ENCODE data around the gene TPRG1L. TPM values are rescaled to one million over a fixed set of nuclear protein-coding genes. Genes with fewer than 3 reads are reported as not detected.

The TPRG1L gene
- total RNA-seq, 1 donor from 2014 or later = 40.8 TPM

- DNase-seq (ENCODE audit: low read depth) = no peak
- Histone ChIP-seq H3K4me3 (ENCODE audit: low read depth, low read length) (no peak overlapping the region), H3K36me3 (ENCODE audit: control insufficient read depth, insufficient read depth, low read length) (no peaks in the 10 kb centered on the region), H3K27me3 (ENCODE audit: control insufficient read depth, insufficient read depth, low read length) (peaks cover 11% of the 10 kb centered on the region)
- no peak for TF ChIP-seq CTCF (IDR thresholded peaks at IDR 0.05; ENCODE audit: insufficient read depth, low read length, poor library complexity, severe bottlenecking)
Observed at GRCh38 chr1:3601743-3602142, 23.1 kb upstream of the TPRG1L start.

- no peak overlapping the region for H3K4me3 ChIP-seq (ENCODE audit: low read depth, low read length)
- peaks cover 11% of the 10 kb centered on the region for H3K27me3 ChIP-seq (ENCODE audit: control insufficient read depth, insufficient read depth, low read length)
- no peak for DNase-seq (ENCODE audit: low read depth)
- H3K36me3 ChIP-seq (ENCODE audit: control insufficient read depth, insufficient read depth, low read length) = no peaks in the 10 kb centered on the region
- TF ChIP-seq CTCF (IDR thresholded peaks at IDR 0.05; ENCODE audit: insufficient read depth, low read length, poor library complexity, severe bottlenecking) = no peak
Observed at GRCh38 chr1:3602375-3602774, 22.4 kb upstream of the TPRG1L start.

- peaks cover 8% of the 10 kb centered on the region for H3K27me3 ChIP-seq (ENCODE audit: control insufficient read depth, insufficient read depth, low read length)
- no peak for TF ChIP-seq CTCF (IDR thresholded peaks at IDR 0.05; ENCODE audit: insufficient read depth, low read length, poor library complexity, severe bottlenecking)
- H3K36me3 ChIP-seq (ENCODE audit: control insufficient read depth, insufficient read depth, low read length) = no peaks in the 10 kb centered on the region
- DNase-seq (ENCODE audit: low read depth) = no peak
- no peak overlapping the region for H3K4me3 ChIP-seq (ENCODE audit: low read depth, low read length)
Observed at GRCh38 chr1:3603156-3603555, 21.7 kb upstream of the TPRG1L start.

GRCh38 chr1:3603571-3604467 lies 21.0 kb upstream of the TPRG1L start:
- DNase-seq (ENCODE audit: low read depth) = no peak
- H3K27me3 ChIP-seq (ENCODE audit: control insufficient read depth, insufficient read depth, low read length) = peaks cover 5% of the 10 kb centered on the region

GRCh38 chr1:3604468-3604974 lies 20.3 kb upstream of the TPRG1L start:
- TF ChIP-seq CTCF (IDR thresholded peaks at IDR 0.05; ENCODE audit: insufficient read depth, low read length, poor library complexity, severe bottlenecking) = no peak

More at GRCh38 chr1:3603571-3604467, 21.0 kb upstream of the TPRG1L start:
- TF ChIP-seq CTCF (IDR thresholded peaks at IDR 0.05; ENCODE audit: insufficient read depth, low read length, poor library complexity, severe bottlenecking) = no peak
- no peaks in the 10 kb centered on the region for H3K36me3 ChIP-seq (ENCODE audit: control insufficient read depth, insufficient read depth, low read length)
- H3K4me3 ChIP-seq (ENCODE audit: low read depth, low read length) = no peak overlapping the region

More at GRCh38 chr1:3604468-3604974, 20.3 kb upstream of the TPRG1L start:
- Histone ChIP-seq H3K27me3 (ENCODE audit: control insufficient read depth, insufficient read depth, low read length) (peaks cover 12% of the 10 kb centered on the region), H3K4me3 (ENCODE audit: low read depth, low read length) (no peak overlapping the region), H3K36me3 (ENCODE audit: control insufficient read depth, insufficient read depth, low read length) (no peaks in the 10 kb centered on the region)
- DNase-seq (ENCODE audit: low read depth) = no peak
